GM18502 (cell line): Measurements from ENCODE around the gene GSDMA.

ENCODE experiments used
- ATAC-seq: cut with Tn5 transposase; IDR thresholded peaks from one replicate; pipeline ENCODE4 v1.9.1; 2021; ENCODE audit warnings: mild to moderate bottlenecking; ENCODE audit not compliant: unreplicated experiment, poor library complexity

GSDMA gene

GRCh38 chr17:40018211-40019121 lies 55.7 kb downstream of the GSDMA start:
- no peak for ATAC-seq

GRCh38 chr17:40019140-40019991 lies 56.6 kb downstream of the GSDMA start:
- ATAC-seq: no peak

- no peak for ATAC-seq
Measured at GRCh38 chr17:40020146-40020545, 57.3 kb downstream of the GSDMA start.

GRCh38 chr17:40021451-40021971 lies 58.7 kb downstream of the GSDMA start:
- ATAC-seq: no peak

GRCh38 chr17:40022497-40022896 lies 59.7 kb downstream of the GSDMA start:
- ATAC-seq: no peak

GRCh38 chr17:40022961-40023541 lies 60.2 kb downstream of the GSDMA start:
- ATAC-seq: no peak

GRCh38 chr17:40023590-40024292 lies 60.9 kb downstream of the GSDMA start:
- ATAC-seq: no peak

- no peak for ATAC-seq
Measured at GRCh38 chr17:40024901-40025300, 62.1 kb downstream of the GSDMA start.

GRCh38 chr17:40025559-40025958 lies 62.8 kb downstream of the GSDMA start:
- ATAC-seq: no peak

- ATAC-seq: no peak
Measured at GRCh38 chr17:40025991-40026815, 63.4 kb downstream of the GSDMA start.

GRCh38 chr17:40026816-40027613 lies 64.2 kb downstream of the GSDMA start:
- ATAC-seq: no peak
